K562 (cell line): Measurements from ENCODE around the gene COL20A1. TPM values are rescaled to one million over a fixed set of nuclear protein-coding genes. Genes with fewer than 3 reads are reported as not detected.

Experiments
- ATAC-seq: fragments of 200-7000 bp; cut with Tn5 transposase; 3 replicates; pipeline ENCODE4 v1.9.1; 2020; ENCODE audit warnings: moderate library complexity
- BruUV-seq: library from RNA; stranded (reverse); fragments of 400-500 nt; replicated peaks from 2 replicates; lab custom pipeline; 2021; lab: Mats Ljungman, UMichigan
- CTCF ChIA-PET: fragments of 300-600 bp; formaldehyde crosslinking; extraction: SDS; loops from one replicate; lab custom pipeline; 2021; ENCODE audit warnings: low intra/inter-chr PET ratio; lab: Yijun Ruan, JAX
- POLR2A ChIA-PET: fragments of 300-600, 350-650 bp; sonication (Branson Sonifier 250); formaldehyde crosslinking; extraction: SDS; loops from one replicate; lab custom pipeline; 2021; ENCODE audit warnings: antibody characterized with exemption, inconsistent platforms; lab: Yijun Ruan, JAX
- DNase-seq, 4 experiments: peaks; one replicate each; pipeline versions ENCODE4 v3.0.0 to v3.0.0-alpha.2; 2011 to 2018; ENCODE audit warnings: low spot score in 3 of 4, mixed read lengths in 3 of 4; ENCODE audit errors: extremely low read depth in 1 of 4
- FAIRE-seq: peaks from 2 replicates; lab custom pipeline; 2011; peaks lifted over from hg19 to GRCh38; lab: Jason Lieb, UNC
- H2AFZ ChIP-seq: 2 replicates; pipeline ENCODE4 v1.6.0; 2011; ENCODE audit warnings: low read depth, low read length, control low read depth, inconsistent platforms
- H3K27ac ChIP-seq: fragments of 200-600 bp; 3 replicates; pipeline ENCODE4 v1.8.0; 2011; ENCODE audit warnings: low read depth, mild to moderate bottlenecking, control low read depth, inconsistent platforms, low read length, moderate library complexity, mixed read lengths; ENCODE audit errors: extremely low read depth
- H3K27me3 ChIP-seq, 2 experiments: fragments of 300-600 bp in 1 of 2; 2 replicates in 1 of 2; 3 replicates in 1 of 2; pipeline versions ENCODE4 v1.6.0 to v1.8.0; 2011; ENCODE audit warnings: inconsistent platforms in 2 of 2, low read length in 2 of 2, mild to moderate bottlenecking in 1 of 2, mixed read lengths in 1 of 2, moderate library complexity in 1 of 2; ENCODE audit not compliant: control insufficient read depth in 2 of 2, insufficient read depth in 2 of 2
- H3K36me3 ChIP-seq: fragments of 300-600 bp; 3 replicates; pipeline ENCODE4 v1.8.0; 2011; ENCODE audit warnings: mild to moderate bottlenecking, low read length, inconsistent platforms; ENCODE audit not compliant: control insufficient read depth, insufficient read depth
- H3K4me1 ChIP-seq, 2 experiments: fragments of 200-600 bp in 1 of 2; replicated peaks in 1 of 2; 2 replicates in 1 of 2; 3 replicates in 1 of 2; pipeline versions ENCODE4 v1.5.1 to v1.8.0; 2011; ENCODE audit warnings: inconsistent platforms in 2 of 2, low read length in 2 of 2, mild to moderate bottlenecking in 1 of 2, mixed read lengths in 1 of 2, moderate library complexity in 1 of 2; ENCODE audit not compliant: control insufficient read depth in 2 of 2, insufficient read depth in 2 of 2
- H3K4me2 ChIP-seq: 2 replicates; pipeline ENCODE4 v1.6.1; 2011; ENCODE audit warnings: low read length, control low read depth, inconsistent platforms, mixed read lengths; ENCODE audit not compliant: insufficient read depth
- H3K4me3 ChIP-seq: fragments of 200-600 bp; sonication (generic), shearing (Covaris generic); 2 replicates; pipeline ENCODE4 v1.5.1; 2016; ENCODE audit warnings: control low read depth, inconsistent platforms
- H3K79me2 ChIP-seq: fragments of 200-600 bp; 3 replicates; pipeline ENCODE4 v1.8.0; 2011; ENCODE audit warnings: low read length, inconsistent platforms; ENCODE audit not compliant: control insufficient read depth, insufficient read depth
- H3K9ac ChIP-seq, 2 experiments: 2 replicates each; pipeline versions ENCODE4 v1.6.0 to v1.6.1; 2011; ENCODE audit warnings: low read depth in 2 of 2, low read length in 2 of 2, control low read depth in 1 of 2, inconsistent platforms in 1 of 2, mild to moderate bottlenecking in 1 of 2, mixed read lengths in 1 of 2; ENCODE audit not compliant: insufficient read depth in 1 of 2
- H3K9me1 ChIP-seq: one replicate; pipeline ENCODE4 v1.6.0; 2011; ENCODE audit warnings: inconsistent platforms, mild to moderate bottlenecking, low read length, moderate library complexity; ENCODE audit not compliant: control insufficient read depth, insufficient read depth
- H3K9me3 ChIP-seq: replicated peaks from 2 replicates; pipeline ENCODE4 v1.5.1; 2011; ENCODE audit warnings: low read depth, low read length, inconsistent platforms; ENCODE audit not compliant: control insufficient read depth, insufficient read depth
- H4K20me1 ChIP-seq: replicated peaks from 2 replicates; pipeline ENCODE4 v1.6.1; 2011; ENCODE audit warnings: low read length, inconsistent platforms, mixed read lengths; ENCODE audit not compliant: control insufficient read depth, insufficient read depth
- ARID2 ChIP-seq: fragments of 450-650 bp; IDR thresholded peaks from 2 replicates; pipeline ENCODE4 v1.6.1; 2017; ENCODE audit warnings: antibody characterized with exemption, mild to moderate bottlenecking
- ARID4B ChIP-seq: sonication (generic); formaldehyde crosslinking; IDR thresholded peaks from 2 replicates; pipeline ENCODE4 v1.8.0; 2022; ENCODE audit warnings: mild to moderate bottlenecking, missing genetic modification reagents
- ARNT ChIP-seq, 2 experiments: fragments of 450-650 bp; IDR thresholded peaks; 2 replicates each; pipeline ENCODE4 v1.6.1; 2016; ENCODE audit warnings: mild to moderate bottlenecking in 1 of 2
- BHLHE40 ChIP-seq: IDR thresholded peaks from 2 replicates; pipeline ENCODE4 v1.6.1; 2011; ENCODE audit warnings: low read length, improper control_type of control experiment
- CBX3 ChIP-seq, 2 experiments: IDR thresholded peaks; 1 replicate in 1 of 2; 2 replicates in 1 of 2; pipeline ENCODE4 v1.6.1; 2012; ENCODE audit warnings: inconsistent platforms in 2 of 2, low read length in 2 of 2, borderline replicate concordance in 1 of 2, control low read depth in 1 of 2
- ESRRB ChIP-seq: fragments of 250-450 bp; sonication (Bioruptor Pico); IDR thresholded peaks from 2 replicates; pipeline ENCODE4 v1.5.0; 2020; ENCODE audit warnings: mild to moderate bottlenecking, moderate library complexity, borderline replicate concordance
- ETV1 ChIP-seq: fragments of 450-650 bp; conservative IDR thresholded peaks from 2 replicates; pipeline ENCODE4 v1.6.1; 2016; ENCODE audit warnings: missing genetic modification characterization, control low read depth, low read depth, missing compliant biosample characterization
- GABPA ChIP-seq: fragments of 200-800 bp; sonication (Bioruptor generic); conservative IDR thresholded peaks from 2 replicates; pipeline ENCODE4 v1.6.1; 2016; ENCODE audit warnings: low read depth, missing genetic modification characterization, missing compliant biosample characterization
- KDM1A ChIP-seq, 2 experiments: fragments of 450-650 bp; IDR thresholded peaks; 2 replicates each; pipeline ENCODE4 v1.6.1; 2016; ENCODE audit warnings: mild to moderate bottlenecking in 2 of 2
- NCOA4 ChIP-seq: fragments of 450-650 bp; IDR thresholded peaks from 2 replicates; pipeline ENCODE4 v1.6.1; 2018; ENCODE audit warnings: mild to moderate bottlenecking; ENCODE audit not compliant: partially characterized antibody
- RBM22 ChIP-seq: fragments of 200-400 bp; formaldehyde crosslinking; IDR thresholded peaks from 2 replicates; pipeline ENCODE4 v1.6.1; 2018; ENCODE audit warnings: low read length, low read depth; ENCODE audit not compliant: poor library complexity, severe bottlenecking
- RNF2 ChIP-seq: sonication (generic); IDR thresholded peaks from 2 replicates; pipeline ENCODE4 v1.6.1; 2016
- SMARCA4 ChIP-seq: fragments of 450-650 bp; IDR thresholded peaks from 2 replicates; pipeline ENCODE4 v1.6.1; 2016
- ZNF124 ChIP-seq: sonication (generic); formaldehyde crosslinking; IDR thresholded peaks from 2 replicates; pipeline ENCODE4 v1.8.1; 2022; ENCODE audit warnings: missing genetic modification reagents
- ZNF436 ChIP-seq: fragments of 250-450, 450-650 bp; sonication (Bioruptor Pico); formaldehyde crosslinking; IDR thresholded peaks from 2 replicates; pipeline ENCODE4 v1.7.0; 2020; ENCODE audit warnings: mild to moderate bottlenecking
- ZNF76 ChIP-seq: fragments of 250-450 bp; sonication (Bioruptor Pico); IDR thresholded peaks from 2 replicates; pipeline ENCODE4 v1.4.0; 2020; ENCODE audit warnings: mild to moderate bottlenecking, moderate library complexity, borderline replicate concordance
- WGBS: fragments of 100-300 bp; shearing (Covaris generic); methylation state at CpG from one replicate; pipeline ENCODE4 v1.1.6; 2016; ENCODE audit warnings: low coverage, mixed read lengths; ENCODE audit not compliant: insufficient coverage; ENCODE audit errors: missing lambda C conversion rate; 5-methylcytosine and 5-hydroxymethylcytosine counted together
- in situ Hi-C: fragments of 300-500 bp; cut with MboI; formaldehyde crosslinking; loops from 4 replicates; pipeline ENCODE4 v1.15.0; 2018; ENCODE audit warnings: inconsistent platforms, mixed read lengths
- intact Hi-C: fragments of 100-400 bp; cut with micrococcal nuclease; formaldehyde crosslinking; loops from 2 replicates; pipeline ENCODE4 v1.14.2; 2022
- polyA plus RNA-seq, 8 experiments: library from polyadenylated mRNA; depleted of rRNA in 4 of 8; stranded (reverse) in 5 of 8; unstranded in 3 of 8; fragments of >200 nt; fragmentation: Nextera tagmentation in 2 of 8; fragmentation: Illumina TruSeq in 1 of 8; extraction: Ambion mirVana in 2 of 8; extraction: Trizol in 1 of 8; gene quantifications; 2 replicates each; pipeline versions ENCODE4 v1.2.1 to v1.2.3, GENCODE V29; 2011 to 2014; ENCODE audit warnings: inconsistent platforms in 1 of 8, missing spikeins in 1 of 8
- total RNA-seq, 7 experiments: library from RNA; depleted of rRNA in 6 of 7; stranded (reverse); fragments of >200 nt in 6 of 7; fragmentation: Illumina TruSeq in 2 of 7; extraction: Trizol in 2 of 7; gene quantifications; 2 replicates each; pipeline versions ENCODE4 v1.2.1 to v1.2.3, GENCODE V29; 2011 to 2021; ENCODE audit warnings: low replicate concordance in 1 of 7
- TF ChIP-seq, protein P1 (sequence below): IDR thresholded peaks from 2 replicates; pipeline ENCODE4 v1.6.1; 2014; ENCODE audit warnings: antibody characterized with exemption

The COL20A1 gene
- total and polyA plus RNA-seq, 9 of the 15 experiments (the other 6 are each of a cell fraction or from before 2014, with no cell fraction given) = not detected

GRCh38 chr20:63253065-63253437, 39.9 kb upstream of the COL20A1 start:
- Histone ChIP-seq H3K27ac (no peak overlapping the region), H3K9ac (no peak overlapping the region), H4K20me1 (peaks cover 16% of the 10 kb centered on the region; the same call in 1 of the 2 replicates), H3K79me2 (no peaks in the 10 kb centered on the region), H3K4me3 (no peak overlapping the region), H3K4me1 (peaks cover 0 to 30% of the 10 kb centered on the region in 2 experiments; a peak in 2 of 5 replicates), H3K27me3 (peaks cover 25 to 78% of the 10 kb centered on the region in 2 experiments; a peak in 4 of 5 replicates), H3K9me3 (no peaks in the 10 kb centered on the region), H3K9me1 (no peaks in the 10 kb centered on the region), H2AFZ (no peak overlapping the region), H3K4me2 (no peak overlapping the region), H3K36me3 (no peaks in the 10 kb centered on the region)
- FAIRE-seq (no peak), DNase-seq (no peak), ATAC-seq (no peak)
- under 1% methylated on average over 15 of the region's 16 CpGs for WGBS
- ChIA-PET CTCF (no interaction called here), POLR2A (interaction anchor here (0.7 kb wide), 1 partner anchor 171 kb away, joined by 3 read pairs; no protein-coding TSS in a partner anchor)
- BruUV-seq = no TSS peak
- intact Hi-C loops = no loop called here
- in situ Hi-C loops = no loop called here
- TF ChIP-seq ARID2 (no peak), KDM1A (IDR thresholded peaks at IDR 0.05) (no peak), ZNF124 (CRISPR knock-in tag) (no peak), NCOA4 (no peak), BHLHE40 (no peak), ARNT (IDR thresholded peaks at IDR 0.05) (no peak), ZNF436 (CRISPR knock-in tag) (no peak), RBM22 (no peak), ZNF76 (no peak), ESRRB (CRISPR knock-in tag) (no peak), CBX3 (IDR thresholded peaks at IDR 0.05; ENCODE audit: borderline replicate concordance in 1 of 2, low read length in 2 of 2) (no peak), ETV1 (tag) (no peak), GABPA (tag) (no peak), RNF2 (no peak), ARID4B (no peak), SMARCA4 (no peak)
- TF ChIP-seq, protein P1, sequence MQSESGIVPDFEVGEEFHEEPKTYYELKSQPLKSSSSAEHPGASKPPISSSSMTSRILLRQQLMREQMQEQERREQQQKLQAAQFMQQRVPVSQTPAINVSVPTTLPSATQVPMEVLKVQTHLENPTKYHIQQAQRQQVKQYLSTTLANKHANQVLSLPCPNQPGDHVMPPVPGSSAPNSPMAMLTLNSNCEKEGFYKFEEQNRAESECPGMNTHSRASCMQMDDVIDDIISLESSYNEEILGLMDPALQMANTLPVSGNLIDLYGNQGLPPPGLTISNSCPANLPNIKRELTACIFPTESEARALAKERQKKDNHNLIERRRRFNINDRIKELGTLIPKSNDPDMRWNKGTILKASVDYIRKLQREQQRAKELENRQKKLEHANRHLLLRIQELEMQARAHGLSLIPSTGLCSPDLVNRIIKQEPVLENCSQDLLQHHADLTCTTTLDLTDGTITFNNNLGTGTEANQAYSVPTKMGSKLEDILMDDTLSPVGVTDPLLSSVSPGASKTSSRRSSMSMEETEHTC = no peak
